Suppressor macrophage (primary cell): ENCODE data around the gene STK11IP.

Source experiments
- DNase-seq, 4 experiments: peaks; one replicate each; pipeline ENCODE4 v3.0.0-alpha.2; 2020 to 2022
- total RNA-seq, 17 experiments: gene quantifications; one replicate each; lab custom pipeline; 2026; ENCODE audit warnings: mixed read lengths in 6 of 17, inconsistent platforms in 3 of 17; lab: John Stamatoyannopoulos, UW

Gene STK11IP, protein sequence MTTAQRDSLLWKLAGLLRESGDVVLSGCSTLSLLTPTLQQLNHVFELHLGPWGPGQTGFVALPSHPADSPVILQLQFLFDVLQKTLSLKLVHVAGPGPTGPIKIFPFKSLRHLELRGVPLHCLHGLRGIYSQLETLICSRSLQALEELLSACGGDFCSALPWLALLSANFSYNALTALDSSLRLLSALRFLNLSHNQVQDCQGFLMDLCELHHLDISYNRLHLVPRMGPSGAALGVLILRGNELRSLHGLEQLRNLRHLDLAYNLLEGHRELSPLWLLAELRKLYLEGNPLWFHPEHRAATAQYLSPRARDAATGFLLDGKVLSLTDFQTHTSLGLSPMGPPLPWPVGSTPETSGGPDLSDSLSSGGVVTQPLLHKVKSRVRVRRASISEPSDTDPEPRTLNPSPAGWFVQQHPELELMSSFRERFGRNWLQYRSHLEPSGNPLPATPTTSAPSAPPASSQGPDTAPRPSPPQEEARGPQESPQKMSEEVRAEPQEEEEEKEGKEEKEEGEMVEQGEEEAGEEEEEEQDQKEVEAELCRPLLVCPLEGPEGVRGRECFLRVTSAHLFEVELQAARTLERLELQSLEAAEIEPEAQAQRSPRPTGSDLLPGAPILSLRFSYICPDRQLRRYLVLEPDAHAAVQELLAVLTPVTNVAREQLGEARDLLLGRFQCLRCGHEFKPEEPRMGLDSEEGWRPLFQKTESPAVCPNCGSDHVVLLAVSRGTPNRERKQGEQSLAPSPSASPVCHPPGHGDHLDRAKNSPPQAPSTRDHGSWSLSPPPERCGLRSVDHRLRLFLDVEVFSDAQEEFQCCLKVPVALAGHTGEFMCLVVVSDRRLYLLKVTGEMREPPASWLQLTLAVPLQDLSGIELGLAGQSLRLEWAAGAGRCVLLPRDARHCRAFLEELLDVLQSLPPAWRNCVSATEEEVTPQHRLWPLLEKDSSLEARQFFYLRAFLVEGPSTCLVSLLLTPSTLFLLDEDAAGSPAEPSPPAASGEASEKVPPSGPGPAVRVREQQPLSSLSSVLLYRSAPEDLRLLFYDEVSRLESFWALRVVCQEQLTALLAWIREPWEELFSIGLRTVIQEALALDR
- total RNA-seq = 13.2 to 39.0 (median 25.5) reads per million in 17 experiments

GRCh38 chr2:219597552-219598307 lies at the start of gene STK11IP:
Gene STK11IP (plus strand): TSS chr2:219597857. CDS start chr2:219598120, 263 bp downstream.
- peak; percentile 97 to 98 (median 98) for DNase-seq

DNA sequence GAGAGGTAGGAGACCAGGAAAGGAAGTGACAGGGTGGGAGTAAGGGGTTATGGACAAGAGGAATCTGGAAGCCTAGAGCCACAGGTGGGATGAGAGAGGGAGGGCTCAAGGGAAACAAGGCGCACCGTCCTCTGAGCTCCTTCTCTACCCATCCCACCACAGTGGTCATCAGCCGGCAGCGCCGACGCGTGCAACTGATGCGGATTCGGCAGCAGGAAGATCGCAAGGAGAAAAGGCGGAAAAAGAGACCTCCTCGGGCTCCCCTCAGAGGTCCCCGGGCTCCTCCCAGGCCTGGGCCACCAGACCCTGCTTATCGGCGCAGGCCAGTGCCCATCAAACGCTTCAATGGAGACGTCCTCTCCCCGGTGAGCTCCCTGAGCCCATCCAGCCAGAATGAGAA lies 48.7 kb upstream of the STK11IP start:
- no peak for DNase-seq

GRCh38 chr2:219549619-219550018 lies 48.0 kb upstream of the STK11IP start:
- DNase-seq = no peak

DNA sequence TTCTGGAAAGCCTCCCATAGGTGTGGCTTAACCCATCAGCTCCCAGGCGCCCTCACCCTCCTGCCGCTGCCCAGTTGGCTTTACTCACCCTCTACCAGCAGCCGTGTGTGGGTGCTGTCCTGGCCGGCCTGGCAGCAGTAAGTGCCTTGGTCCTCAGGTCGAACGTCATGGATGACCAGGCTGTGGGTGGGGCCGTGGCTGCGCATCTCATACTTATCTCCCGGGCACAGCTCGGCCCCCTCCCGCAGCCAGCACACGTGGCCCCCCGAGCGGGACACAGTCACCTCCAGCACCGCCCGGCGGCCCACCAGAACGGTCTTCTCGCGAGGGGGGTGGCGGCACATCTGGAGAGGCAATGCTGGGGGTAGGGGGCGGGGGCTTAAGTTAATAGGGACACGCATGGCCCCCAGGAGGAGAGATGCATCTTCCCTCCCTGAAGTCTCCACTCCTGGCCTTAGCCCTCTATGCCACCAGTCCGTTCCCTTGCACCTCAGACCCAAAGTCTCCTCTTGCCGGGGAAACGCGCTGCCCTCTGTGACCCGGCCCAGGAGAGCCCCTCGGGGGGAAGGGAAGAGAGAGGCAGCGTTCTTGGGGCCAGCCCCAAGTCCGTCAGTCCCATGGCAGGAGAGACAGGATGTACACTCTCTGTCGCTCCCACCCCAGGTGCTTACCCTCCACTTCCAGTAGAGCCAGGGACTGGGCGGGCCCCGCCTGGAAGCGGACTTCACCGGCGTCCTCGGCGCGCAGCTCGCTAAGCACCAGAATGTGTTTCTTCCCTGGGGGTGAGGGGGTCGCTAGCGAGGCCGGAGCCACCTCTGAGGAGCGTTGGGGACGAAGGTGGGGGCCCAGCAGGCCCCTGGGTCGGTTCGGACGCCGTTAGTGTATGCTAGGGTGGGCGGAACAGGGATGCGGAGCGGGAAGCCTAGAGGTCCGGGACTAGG lies 45.9 kb upstream of the STK11IP start:
- DNase-seq = peak in 2 of 4 experiments; percentile 7 to 32

GRCh38 chr2:219552382-219553167 lies 45.1 kb upstream of the STK11IP start:
- peak; percentile 75 to 91 (median 82) for DNase-seq

GRCh38 chr2:219553168-219553417 lies 44.6 kb upstream of the STK11IP start:
- no peak for DNase-seq

- DNase-seq = no peak
Observed at GRCh38 chr2:219553463-219553963, 44.1 kb upstream of the STK11IP start.

DNA sequence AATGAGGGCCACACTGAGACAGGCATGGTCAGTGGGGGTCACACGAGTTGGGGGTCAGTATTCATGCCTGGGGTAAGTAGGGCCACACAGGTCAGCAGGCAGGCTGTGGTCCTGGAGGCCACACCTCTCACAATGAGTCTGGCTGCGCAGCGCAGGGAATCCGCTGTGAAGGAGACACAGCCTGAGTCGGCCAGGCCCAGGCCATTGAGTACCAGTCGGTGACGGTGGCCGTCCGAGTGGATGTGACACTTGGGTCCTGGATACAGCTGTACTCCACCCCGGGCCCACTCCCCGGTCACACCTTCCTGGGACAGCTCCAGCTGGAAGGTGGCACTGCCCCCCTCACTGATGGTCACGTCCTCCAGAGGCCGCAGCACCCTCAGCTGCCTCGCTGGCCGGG lies 43.3 kb upstream of the STK11IP start:
- DNase-seq = no peak

DNA sequence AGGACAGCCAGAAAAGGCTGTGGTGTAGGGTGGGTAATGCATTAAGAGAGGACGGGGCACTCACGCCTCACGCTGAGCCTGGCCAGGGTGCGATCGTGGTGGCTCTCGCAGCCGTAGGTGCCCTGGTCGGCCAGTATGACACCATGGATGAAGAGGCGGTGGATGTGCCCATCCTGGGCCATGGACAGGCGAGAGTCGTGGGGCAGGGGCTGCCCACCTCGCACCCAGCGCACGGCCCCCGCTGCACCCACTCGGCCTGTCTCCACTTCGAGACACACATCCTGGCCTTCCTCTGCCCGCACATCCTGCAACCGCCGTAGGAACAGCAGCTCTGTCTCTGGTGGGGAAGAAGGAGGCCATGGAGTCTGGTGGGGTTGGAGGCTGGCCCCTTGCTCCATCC lies 41.7 kb upstream of the STK11IP start:
- DNase-seq = no peak

DNA sequence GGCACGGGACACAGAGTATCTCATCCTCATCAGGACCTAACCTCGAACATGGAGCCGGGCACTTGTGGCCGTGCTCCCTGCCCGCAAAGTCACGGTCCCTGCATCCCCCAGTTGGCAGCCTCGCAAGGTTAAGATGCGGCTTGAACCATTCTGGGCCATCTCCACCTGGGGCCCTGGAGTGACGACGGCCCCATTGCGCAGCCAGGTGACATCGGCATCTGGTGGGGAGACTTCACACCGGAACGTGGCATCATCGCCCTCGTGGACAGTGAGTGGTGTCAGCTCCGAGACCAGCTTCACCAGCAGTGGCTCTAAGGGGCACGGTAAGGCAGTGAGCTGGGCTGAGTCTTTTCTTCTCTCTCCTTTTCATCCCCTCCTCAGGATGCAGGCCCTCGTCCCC lies 41.2 kb upstream of the STK11IP start:
- no peak for DNase-seq

- no peak for DNase-seq
Observed at GRCh38 chr2:219557320-219557719, 40.3 kb upstream of the STK11IP start.

GRCh38 chr2:219557791-219558785 lies 39.6 kb upstream of the STK11IP start:
- no peak for DNase-seq

- no peak for DNase-seq
Observed at GRCh38 chr2:219559156-219559915, 38.3 kb upstream of the STK11IP start.

DNA sequence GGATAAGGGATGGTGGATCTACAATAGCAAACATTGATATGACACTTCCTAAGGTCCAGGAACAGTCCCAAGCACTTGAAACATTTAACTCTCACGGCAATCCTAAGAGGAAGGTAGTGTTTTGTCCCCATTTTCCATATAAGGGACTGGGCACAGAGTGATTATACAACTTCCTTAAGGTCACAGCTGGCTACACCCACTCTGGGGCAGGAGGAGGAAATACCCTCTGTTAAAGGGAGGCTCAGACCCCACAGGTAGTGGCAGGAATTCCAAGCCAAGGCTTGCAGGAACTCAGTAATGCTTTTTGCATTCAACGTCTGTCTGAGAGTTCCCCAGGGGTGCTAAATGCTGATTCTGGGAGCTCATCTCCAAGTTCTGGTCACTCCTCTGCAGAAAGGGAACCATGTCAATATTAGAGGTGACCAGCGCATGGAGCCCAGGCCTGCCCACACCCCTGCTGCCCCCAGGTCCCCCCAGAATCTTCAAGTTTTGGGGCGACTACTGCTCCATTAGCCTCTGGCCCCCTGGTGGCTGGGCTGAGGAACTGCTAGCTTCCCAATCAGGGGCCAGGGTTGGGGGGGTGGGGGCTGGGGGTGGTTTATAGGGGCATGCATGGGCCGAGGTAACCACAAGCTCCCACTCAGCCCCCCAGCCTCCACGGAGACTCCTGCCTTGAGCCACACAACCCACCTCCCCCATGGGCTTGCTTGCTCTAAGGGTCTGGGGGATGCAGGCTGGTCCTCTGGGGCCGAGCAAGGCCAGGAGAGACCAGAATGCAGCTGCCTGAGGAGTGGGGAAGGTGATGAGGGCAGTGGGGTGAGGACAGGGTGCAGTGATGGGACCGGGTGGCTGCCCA lies 37.4 kb upstream of the STK11IP start:
- peak in 3 of 4 experiments; percentile 26 to 36 (median 33) for DNase-seq

DNA sequence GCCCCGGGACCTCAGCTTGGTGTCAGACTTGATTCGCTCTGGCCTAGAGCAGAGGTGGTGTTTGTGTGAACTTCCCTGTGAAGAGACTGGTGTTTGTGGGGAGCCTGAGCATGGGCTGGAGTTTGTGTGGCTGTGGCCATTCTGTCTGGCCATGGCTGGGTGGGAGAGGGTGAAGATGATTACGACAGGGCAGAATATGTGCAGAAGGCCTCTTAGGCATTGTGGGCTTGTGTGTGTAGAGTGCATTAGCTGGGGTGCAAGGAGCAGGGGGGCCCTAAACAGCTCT lies 36.8 kb upstream of the STK11IP start:
- no peak for DNase-seq

- DNase-seq = no peak
Observed at GRCh38 chr2:219561179-219562048, 36.2 kb upstream of the STK11IP start.
